T-helper 2 cell (primary cell): ENCODE data around the gene MRPL52.

Experiments
- DNase-seq, 5 experiments: peaks; one replicate each; pipeline versions ENCODE4 v3.0.0 to v3.0.0-alpha.2; 2012 to 2022

Gene MRPL52

GRCh38 chr14:22883173-22883976 is 53.7 kb downstream of the MRPL52 start, which contains the start of gene REM2:
Gene REM2, plus strand, starts transcription at chr14:22883222. Its CDS starts 66 bp downstream, at chr14:22883288.
- DNase-seq = no peak

GRCh38 chr14:22884076-22884737 is 54.5 kb downstream of the MRPL52 start:
- DNase-seq = no peak
